Neuron (in vitro differentiated cells): ENCODE measurements around the gene SERPINA3.

Experiments used
- H2AFZ ChIP-seq: one replicate; pipeline ENCODE4 v1.6.1; 2013; ENCODE audit warnings: low read depth, mild to moderate bottlenecking, inconsistent platforms, low read length, moderate library complexity
- H3K27me3 ChIP-seq: one replicate; pipeline ENCODE4 v1.6.1; 2013; ENCODE audit warnings: low read length; ENCODE audit not compliant: insufficient read depth
- H3K36me3 ChIP-seq: one replicate; pipeline ENCODE4 v1.6.1; 2013; ENCODE audit warnings: low read length; ENCODE audit not compliant: insufficient read depth
- H3K4me1 ChIP-seq: one replicate; pipeline ENCODE4 v1.6.1; 2013; ENCODE audit warnings: low read length; ENCODE audit not compliant: insufficient read depth
- H3K4me3 ChIP-seq: 2 replicates; pipeline ENCODE4 v1.5.1; 2013; ENCODE audit warnings: mild to moderate bottlenecking, low read length, moderate library complexity
- H3K9me3 ChIP-seq: one replicate; pipeline ENCODE4 v1.6.1; 2013; ENCODE audit warnings: low read length

The SERPINA3 gene

DNA sequence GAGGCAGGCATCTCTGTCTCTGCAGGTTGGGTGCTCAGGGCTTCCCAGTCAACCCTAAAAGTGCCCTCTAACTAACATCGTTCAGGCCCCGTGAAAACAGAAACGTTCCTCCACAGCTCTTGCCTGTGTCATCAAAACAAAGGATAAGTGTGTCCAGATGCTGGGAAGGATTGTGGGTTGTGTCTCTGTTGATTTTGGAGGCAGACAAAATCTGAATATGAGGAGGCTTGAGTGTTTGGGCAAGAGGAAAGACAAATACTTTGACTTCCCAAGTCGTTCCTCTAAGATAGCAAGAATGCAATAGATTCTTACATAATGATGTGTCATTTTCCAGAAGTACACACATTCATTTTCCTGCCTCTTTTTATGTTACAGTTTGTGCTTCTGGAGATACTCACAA lies 52.9 kb downstream of the SERPINA3 start:
- Histone ChIP-seq H3K27me3 (no peaks in the 10 kb centered on the region), H3K36me3 (no peaks in the 10 kb centered on the region), H3K9me3 (no peaks in the 10 kb centered on the region), H2AFZ (no peak overlapping the region), H3K4me3 (no peak overlapping the region), H3K4me1 (no peaks in the 10 kb centered on the region)

- H3K27me3 ChIP-seq = no peaks in the 10 kb centered on the region
- H2AFZ ChIP-seq = no peak overlapping the region
- H3K4me1 ChIP-seq = no peaks in the 10 kb centered on the region
- H3K4me3 ChIP-seq = no peak overlapping the region
- no peaks in the 10 kb centered on the region for H3K36me3 ChIP-seq
- H3K9me3 ChIP-seq = no peaks in the 10 kb centered on the region
Measured at GRCh38 chr14:94665544-94665943, 53.4 kb downstream of the SERPINA3 start.

GRCh38 chr14:94670692-94671285 lies 58.6 kb downstream of the SERPINA3 start:
- no peaks in the 10 kb centered on the region for H3K4me1 ChIP-seq

DNA sequence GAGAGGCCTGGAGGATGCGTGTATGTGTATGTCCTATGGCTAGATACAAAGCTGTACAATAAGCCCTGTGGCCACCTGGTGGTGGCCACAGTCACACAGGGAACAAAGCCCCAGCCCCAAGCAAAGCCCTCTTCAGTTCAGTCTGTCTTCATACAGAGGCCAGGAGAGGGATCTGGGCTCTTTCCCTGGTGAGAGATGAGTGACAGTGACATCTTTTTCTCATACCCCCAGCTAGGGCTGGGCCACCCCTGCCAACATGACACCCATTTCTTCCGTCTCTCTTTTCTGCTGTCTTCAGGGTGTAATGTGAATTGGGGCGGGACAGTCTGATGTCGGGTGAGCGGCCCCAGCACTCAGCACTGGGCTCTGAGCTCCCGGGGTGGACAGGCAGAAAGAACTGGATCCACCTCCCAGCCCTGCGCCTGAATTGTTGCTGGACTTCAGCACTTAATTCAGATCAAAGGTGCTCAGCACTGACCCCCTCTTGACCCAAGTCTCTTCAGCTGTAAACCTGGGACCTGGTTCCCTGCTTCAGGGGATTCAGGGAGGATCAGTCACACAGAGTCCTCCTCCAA lies 59.8 kb downstream of the SERPINA3 start:
- H3K27me3 ChIP-seq = no peaks in the 10 kb centered on the region
- H3K36me3 ChIP-seq = no peaks in the 10 kb centered on the region
- H3K9me3 ChIP-seq = no peaks in the 10 kb centered on the region

More at GRCh38 chr14:94670692-94671285, 58.6 kb downstream of the SERPINA3 start:
- no peaks in the 10 kb centered on the region for H3K27me3 ChIP-seq
- no peak overlapping the region for H2AFZ ChIP-seq
- H3K36me3 ChIP-seq = no peaks in the 10 kb centered on the region
- H3K4me3 ChIP-seq = no peak overlapping the region
- no peaks in the 10 kb centered on the region for H3K9me3 ChIP-seq

GRCh38 chr14:94673071-94673470 lies 60.9 kb downstream of the SERPINA3 start:
- Histone ChIP-seq H3K36me3 (no peaks in the 10 kb centered on the region), H3K27me3 (no peaks in the 10 kb centered on the region), H3K4me3 (no peak overlapping the region), H2AFZ (no peak overlapping the region), H3K4me1 (no peaks in the 10 kb centered on the region), H3K9me3 (no peaks in the 10 kb centered on the region)

More for the DNA sequence above, 59.8 kb downstream of the SERPINA3 start:
- H3K4me3 ChIP-seq = no peak overlapping the region
- no peak overlapping the region for H2AFZ ChIP-seq
- no peaks in the 10 kb centered on the region for H3K4me1 ChIP-seq
